ENCODE results near the gene MASTL. TPM values are rescaled to one million over a fixed set of nuclear protein-coding genes. Genes with fewer than 3 reads are reported as not detected.

Gene MASTL
- 5.7 TPM for total RNA-seq

DNA sequence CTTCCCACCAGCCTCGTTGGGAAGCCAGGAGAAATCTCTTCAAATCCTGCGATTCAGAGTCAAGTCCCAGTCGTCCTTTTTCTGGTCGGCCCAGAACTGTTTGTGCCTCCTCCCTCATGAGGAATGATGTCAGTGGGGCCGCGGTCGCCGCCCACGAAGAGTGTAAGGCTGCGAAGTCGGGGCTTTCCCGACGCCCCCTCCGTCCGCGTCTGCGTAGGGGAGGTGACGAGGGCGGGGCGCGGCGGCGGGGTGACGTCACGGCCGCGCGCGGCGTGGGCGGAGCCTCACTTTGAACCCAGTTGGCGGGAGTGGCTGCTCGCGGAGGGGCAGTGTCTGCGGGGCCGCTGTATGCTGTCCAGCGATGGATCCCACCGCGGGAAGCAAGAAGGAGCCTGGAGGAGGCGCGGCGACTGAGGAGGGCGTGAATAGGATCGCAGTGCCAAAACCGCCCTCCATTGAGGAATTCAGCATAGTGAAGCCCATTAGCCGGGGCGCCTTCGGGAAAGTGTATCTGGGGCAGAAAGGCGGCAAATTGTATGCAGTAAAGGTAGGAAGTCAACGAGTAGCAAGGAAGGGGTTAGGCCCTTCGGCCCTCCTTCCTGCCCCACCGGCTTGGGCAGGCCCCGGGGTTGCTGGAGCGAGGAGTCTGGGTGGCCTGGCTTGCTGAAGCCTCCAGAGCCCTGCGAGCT lies at the start of gene MASTL:
Gene MASTL (plus strand): TSS at position 287 of the 689 bp plus-strand sequence. CDS start 75 bp downstream, at position 362.
- Histone ChIP-seq H3K27ac (ENCODE audit: low read depth, low read length) (peak within 1 kb of the TSS; percentile 98), H3K9ac (ENCODE audit: low read depth in 1 of 3, low read length in 3 of 3) (peak within 1 kb of the TSS; percentile 96 to 99 (median 98)), H3K27me3 (ENCODE audit: control insufficient read depth in 3 of 3, insufficient read depth in 3 of 3, low read length in 3 of 3) (no peaks in the 10 kb centered on the region), H3K36me3 (ENCODE audit: control insufficient read depth in 3 of 3, insufficient read depth in 3 of 3, low read length in 3 of 3) (peaks cover 3 to 8% (median 7%) of the 10 kb centered on the region in 3 donors), H3K4me1 (ENCODE audit: control insufficient read depth in 3 of 3, insufficient read depth in 3 of 3, low read length in 3 of 3) (peaks cover 14 to 22% (median 17%) of the 10 kb centered on the region in 3 donors), H3K9me3 (ENCODE audit: control insufficient read depth in 3 of 3, low read length in 3 of 3) (no peaks in the 10 kb centered on the region), H3K4me3 (ENCODE audit: low read length in 3 of 3) (peak within 1 kb of the TSS; percentile 92 to 100 (median 99))

DNA sequence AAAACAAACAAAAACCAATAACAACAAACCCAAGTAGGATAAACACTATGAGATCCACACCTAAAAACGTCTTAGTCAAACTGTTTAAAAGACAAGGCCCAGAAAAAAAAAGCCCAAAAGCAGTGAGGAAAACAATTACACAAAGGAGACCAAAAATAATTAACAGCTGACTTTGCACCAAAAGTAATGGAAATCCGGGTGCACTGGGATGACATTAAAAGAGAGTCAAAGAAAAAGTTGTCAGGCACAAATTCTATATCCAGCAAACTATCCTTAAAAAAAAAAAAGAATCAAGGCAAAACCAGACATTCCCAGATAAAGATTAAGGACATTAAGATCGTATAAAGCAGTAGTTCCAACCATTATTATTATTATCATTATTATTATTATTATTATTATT lies 47.0 kb upstream of the MASTL start:
- Histone ChIP-seq H3K27ac (ENCODE audit: low read depth, low read length) (no peak overlapping the region), H3K9ac (ENCODE audit: low read depth in 1 of 3, low read length in 3 of 3) (no peak overlapping the region), H3K4me1 (ENCODE audit: control insufficient read depth in 3 of 3, insufficient read depth in 3 of 3, low read length in 3 of 3) (no peaks in the 10 kb centered on the region), H3K36me3 (ENCODE audit: control insufficient read depth in 3 of 3, insufficient read depth in 3 of 3, low read length in 3 of 3) (peaks cover 12 to 32% (median 16%) of the 10 kb centered on the region in 3 donors), H3K9me3 (ENCODE audit: control insufficient read depth in 3 of 3, low read length in 3 of 3) (no peaks in the 10 kb centered on the region), H3K4me3 (ENCODE audit: low read length in 3 of 3) (no peak overlapping the region), H3K27me3 (ENCODE audit: control insufficient read depth in 3 of 3, insufficient read depth in 3 of 3, low read length in 3 of 3) (no peaks in the 10 kb centered on the region)

DNA sequence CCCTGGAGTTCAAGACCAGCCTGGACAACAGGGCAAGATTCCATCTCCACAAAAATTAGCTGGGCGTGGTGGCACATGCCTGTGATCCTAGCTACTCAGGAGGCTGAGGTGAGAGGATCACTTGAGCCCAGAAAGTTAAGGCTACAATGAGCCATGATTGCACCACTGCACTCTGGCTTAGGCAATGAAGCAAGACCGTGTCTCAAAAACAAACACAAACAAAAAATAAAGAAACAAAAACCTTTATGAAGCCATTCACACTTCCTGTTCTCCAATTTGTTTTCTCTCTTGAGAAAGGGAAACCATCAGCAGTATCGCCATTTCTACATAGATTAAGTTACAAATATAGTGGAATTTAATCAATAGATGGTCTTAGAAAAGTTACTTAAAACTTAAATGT lies 20.8 kb upstream of the MASTL start:
- H3K4me3 ChIP-seq (ENCODE audit: low read length in 3 of 3), result no peak overlapping the region
- peaks cover 17 to 48% (median 46%) of the 10 kb centered on the region in 3 donors for H3K36me3 ChIP-seq (ENCODE audit: control insufficient read depth in 3 of 3, insufficient read depth in 3 of 3, low read length in 3 of 3)
- no peaks in the 10 kb centered on the region for H3K27me3 ChIP-seq (ENCODE audit: control insufficient read depth in 3 of 3, insufficient read depth in 3 of 3, low read length in 3 of 3)
- no peak overlapping the region for H3K9ac ChIP-seq (ENCODE audit: low read depth in 1 of 3, low read length in 3 of 3)
- no peak overlapping the region for H3K27ac ChIP-seq (ENCODE audit: low read depth, low read length)
- H3K9me3 ChIP-seq (ENCODE audit: control insufficient read depth in 3 of 3, low read length in 3 of 3), result no peaks in the 10 kb centered on the region
- no peaks in the 10 kb centered on the region for H3K4me1 ChIP-seq (ENCODE audit: control insufficient read depth in 3 of 3, insufficient read depth in 3 of 3, low read length in 3 of 3)

DNA sequence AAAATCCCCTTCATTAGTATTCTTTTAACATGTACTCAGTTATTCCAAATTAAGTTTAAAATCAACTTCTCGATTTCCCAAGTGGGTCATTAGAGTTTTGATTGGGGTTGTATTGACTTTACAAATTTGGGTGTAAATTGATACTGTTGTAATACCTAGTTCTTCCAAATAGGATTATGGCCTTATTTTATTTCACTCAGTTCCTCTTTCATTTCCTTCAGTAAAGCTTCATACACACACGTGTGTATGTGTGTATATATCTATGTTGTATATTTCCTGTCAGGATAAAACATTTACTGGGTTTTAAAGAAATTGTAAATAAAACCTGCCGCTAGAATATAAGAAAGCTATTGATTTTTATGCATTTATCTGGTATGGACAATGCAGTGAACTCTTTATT lies 16.9 kb upstream of the MASTL start:
- Histone ChIP-seq H3K36me3 (ENCODE audit: control insufficient read depth in 3 of 3, insufficient read depth in 3 of 3, low read length in 3 of 3) (peaks cover 12 to 33% (median 29%) of the 10 kb centered on the region in 3 donors), H3K4me1 (ENCODE audit: control insufficient read depth in 3 of 3, insufficient read depth in 3 of 3, low read length in 3 of 3) (no peaks in the 10 kb centered on the region), H3K4me3 (ENCODE audit: low read length in 3 of 3) (no peak overlapping the region)

DNA sequence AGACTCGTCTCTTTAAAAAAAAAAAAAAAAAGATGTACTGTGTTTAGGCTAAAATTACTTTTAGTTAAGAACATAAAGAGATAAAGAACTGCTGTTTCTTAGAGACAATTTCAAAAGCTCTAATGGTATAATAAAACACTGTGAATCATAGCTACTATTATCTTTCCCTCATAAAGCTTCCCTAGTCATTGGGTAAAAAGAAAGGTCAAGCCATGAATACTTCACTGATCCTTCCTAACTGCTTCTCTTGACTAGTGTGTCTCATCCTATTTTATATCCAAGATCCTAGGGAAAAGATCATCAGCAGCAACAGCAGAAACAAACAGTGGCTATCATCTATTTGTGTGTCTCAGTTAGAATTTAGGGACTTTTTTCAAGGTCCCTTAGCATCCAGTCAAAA lies 11.5 kb upstream of the MASTL start:
- Histone ChIP-seq H3K9me3 (ENCODE audit: control insufficient read depth in 3 of 3, low read length in 3 of 3) (no peaks in the 10 kb centered on the region), H3K36me3 (ENCODE audit: control insufficient read depth in 3 of 3, insufficient read depth in 3 of 3, low read length in 3 of 3) (peaks cover 16 to 43% (median 35%) of the 10 kb centered on the region in 3 donors), H3K4me3 (ENCODE audit: low read length in 3 of 3) (no peak overlapping the region), H3K9ac (ENCODE audit: low read depth in 1 of 3, low read length in 3 of 3) (no peak overlapping the region), H3K27me3 (ENCODE audit: control insufficient read depth in 3 of 3, insufficient read depth in 3 of 3, low read length in 3 of 3) (no peaks in the 10 kb centered on the region), H3K27ac (ENCODE audit: low read depth, low read length) (no peak overlapping the region), H3K4me1 (ENCODE audit: control insufficient read depth in 3 of 3, insufficient read depth in 3 of 3, low read length in 3 of 3) (no peaks in the 10 kb centered on the region)

More for the DNA sequence above, 16.9 kb upstream of the MASTL start:
- Histone ChIP-seq H3K9me3 (ENCODE audit: control insufficient read depth in 3 of 3, low read length in 3 of 3) (no peaks in the 10 kb centered on the region), H3K9ac (ENCODE audit: low read depth in 1 of 3, low read length in 3 of 3) (no peak overlapping the region), H3K27me3 (ENCODE audit: control insufficient read depth in 3 of 3, insufficient read depth in 3 of 3, low read length in 3 of 3) (no peaks in the 10 kb centered on the region), H3K27ac (ENCODE audit: low read depth, low read length) (no peak overlapping the region)

DNA sequence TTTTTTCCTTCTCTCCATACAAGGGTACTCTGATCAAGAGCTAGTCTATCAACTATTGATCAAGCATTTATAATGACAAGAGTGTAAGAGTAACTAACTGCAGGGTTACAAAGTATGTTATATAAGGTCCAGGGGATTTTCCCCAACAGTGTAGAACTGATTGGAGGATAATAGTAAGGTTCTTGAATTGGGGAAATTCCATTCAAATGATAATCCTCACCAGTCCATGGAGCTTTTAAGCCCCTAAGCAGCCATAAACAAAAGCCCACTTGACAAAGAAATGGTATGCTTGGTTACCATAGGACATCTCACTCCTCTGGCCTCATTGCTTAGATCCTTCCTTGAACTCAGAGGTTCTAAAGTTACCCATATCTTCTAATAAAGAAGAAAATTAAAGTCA lies 9.2 kb upstream of the MASTL start:
- H3K4me3 ChIP-seq (ENCODE audit: low read length in 3 of 3), result no peak overlapping the region
- no peak overlapping the region for H3K9ac ChIP-seq (ENCODE audit: low read depth in 1 of 3, low read length in 3 of 3)
- H3K27me3 ChIP-seq (ENCODE audit: control insufficient read depth in 3 of 3, insufficient read depth in 3 of 3, low read length in 3 of 3), result no peaks in the 10 kb centered on the region
- H3K9me3 ChIP-seq (ENCODE audit: control insufficient read depth in 3 of 3, low read length in 3 of 3), result no peaks in the 10 kb centered on the region
- peaks cover 16 to 44% (median 37%) of the 10 kb centered on the region in 3 donors for H3K36me3 ChIP-seq (ENCODE audit: control insufficient read depth in 3 of 3, insufficient read depth in 3 of 3, low read length in 3 of 3)
- H3K4me1 ChIP-seq (ENCODE audit: control insufficient read depth in 3 of 3, insufficient read depth in 3 of 3, low read length in 3 of 3), result no peaks in the 10 kb centered on the region
- H3K27ac ChIP-seq (ENCODE audit: low read depth, low read length), result no peak overlapping the region

DNA sequence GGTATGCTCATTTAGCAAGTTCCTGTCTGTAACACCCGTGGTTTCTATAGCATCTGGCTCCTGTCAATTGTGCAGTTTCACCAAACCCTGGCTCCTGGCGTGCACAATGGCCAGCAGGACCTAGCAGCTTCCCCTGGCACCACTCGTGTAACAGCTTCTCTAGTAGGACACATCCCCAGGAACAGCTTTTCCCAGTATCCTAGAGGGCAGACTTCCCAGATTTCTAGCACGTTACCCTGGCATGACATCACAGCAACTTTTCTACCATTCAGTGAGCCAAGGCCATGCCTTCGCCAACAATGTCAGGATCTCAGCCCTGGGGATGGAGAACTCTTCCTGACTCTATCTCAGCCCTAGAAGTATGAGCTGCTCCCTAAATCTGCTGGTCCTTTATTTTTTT lies 7.5 kb upstream of the MASTL start:
- Histone ChIP-seq H3K9ac (ENCODE audit: low read depth in 1 of 3, low read length in 3 of 3) (no peak overlapping the region), H3K27me3 (ENCODE audit: control insufficient read depth in 3 of 3, insufficient read depth in 3 of 3, low read length in 3 of 3) (no peaks in the 10 kb centered on the region), H3K4me3 (ENCODE audit: low read length in 3 of 3) (no peak overlapping the region), H3K36me3 (ENCODE audit: control insufficient read depth in 3 of 3, insufficient read depth in 3 of 3, low read length in 3 of 3) (peaks cover 16 to 37% (median 30%) of the 10 kb centered on the region in 3 donors), H3K9me3 (ENCODE audit: control insufficient read depth in 3 of 3, low read length in 3 of 3) (no peaks in the 10 kb centered on the region), H3K27ac (ENCODE audit: low read depth, low read length) (no peak overlapping the region), H3K4me1 (ENCODE audit: control insufficient read depth in 3 of 3, insufficient read depth in 3 of 3, low read length in 3 of 3) (peaks cover 5 to 6% (median 6%) of the 10 kb centered on the region in 3 donors)

DNA sequence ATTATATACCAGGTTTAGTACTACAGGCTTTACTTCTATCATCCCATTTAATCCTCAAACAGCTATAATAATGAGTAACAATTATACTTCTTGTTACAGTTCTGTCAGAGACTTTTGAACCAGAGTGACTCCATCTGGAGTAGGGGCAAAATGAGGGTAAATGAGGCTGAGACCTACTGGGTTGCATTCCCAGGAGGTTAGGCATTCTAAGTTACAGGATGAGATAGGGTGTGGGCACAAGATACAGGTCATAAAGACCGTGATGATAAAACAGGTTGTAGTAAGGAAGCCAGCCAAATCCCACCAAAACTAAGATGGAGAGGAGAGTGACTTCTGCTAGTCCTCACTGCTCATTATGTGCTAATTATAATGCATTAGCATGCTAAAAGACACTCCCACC lies 4.9 kb upstream of the MASTL start:
- Histone ChIP-seq H3K27me3 (ENCODE audit: control insufficient read depth in 3 of 3, insufficient read depth in 3 of 3, low read length in 3 of 3) (no peaks in the 10 kb centered on the region), H3K9ac (ENCODE audit: low read depth in 1 of 3, low read length in 3 of 3) (no peak overlapping the region), H3K9me3 (ENCODE audit: control insufficient read depth in 3 of 3, low read length in 3 of 3) (no peaks in the 10 kb centered on the region), H3K27ac (ENCODE audit: low read depth, low read length) (no peak overlapping the region), H3K36me3 (ENCODE audit: control insufficient read depth in 3 of 3, insufficient read depth in 3 of 3, low read length in 3 of 3) (peaks cover 16 to 25% (median 22%) of the 10 kb centered on the region in 3 donors), H3K4me1 (ENCODE audit: control insufficient read depth in 3 of 3, insufficient read depth in 3 of 3, low read length in 3 of 3) (peaks cover 10 to 12% (median 11%) of the 10 kb centered on the region in 3 donors), H3K4me3 (ENCODE audit: low read length in 3 of 3) (no peak overlapping the region)

DNA sequence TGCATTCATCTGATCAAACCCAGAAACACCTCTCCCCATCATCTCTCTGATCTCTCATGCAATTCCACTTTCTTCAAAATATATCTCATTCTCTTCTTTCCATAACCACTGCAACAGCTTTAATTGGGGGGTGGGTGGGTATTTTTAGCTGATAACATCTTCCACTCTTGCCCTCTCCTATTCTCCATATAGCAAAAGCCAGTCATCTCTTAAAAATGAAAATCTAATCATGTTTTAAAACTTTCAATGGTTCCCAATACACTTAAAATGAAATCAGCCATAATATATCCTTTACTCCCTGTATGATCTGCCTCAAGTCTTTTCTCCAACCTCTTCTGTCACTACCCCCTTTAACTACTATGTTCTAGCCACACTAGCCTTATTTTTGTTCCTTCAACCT lies 2.5 kb upstream of the MASTL start:
- Histone ChIP-seq H3K4me1 (ENCODE audit: control insufficient read depth in 3 of 3, insufficient read depth in 3 of 3, low read length in 3 of 3) (peaks cover 14 to 22% (median 17%) of the 10 kb centered on the region in 3 donors), H3K4me3 (ENCODE audit: low read length in 3 of 3) (peak overlapping the region; percentile 22 to 100 (median 92)), H3K27me3 (ENCODE audit: control insufficient read depth in 3 of 3, insufficient read depth in 3 of 3, low read length in 3 of 3) (no peaks in the 10 kb centered on the region), H3K9me3 (ENCODE audit: control insufficient read depth in 3 of 3, low read length in 3 of 3) (no peaks in the 10 kb centered on the region), H3K9ac (ENCODE audit: low read depth in 1 of 3, low read length in 3 of 3) (peak overlapping the region in 2 of 3 donors; percentile 96 to 98), H3K36me3 (ENCODE audit: control insufficient read depth in 3 of 3, insufficient read depth in 3 of 3, low read length in 3 of 3) (peaks cover 6 to 10% (median 9%) of the 10 kb centered on the region in 3 donors), H3K27ac (ENCODE audit: low read depth, low read length) (no peak overlapping the region)

DNA sequence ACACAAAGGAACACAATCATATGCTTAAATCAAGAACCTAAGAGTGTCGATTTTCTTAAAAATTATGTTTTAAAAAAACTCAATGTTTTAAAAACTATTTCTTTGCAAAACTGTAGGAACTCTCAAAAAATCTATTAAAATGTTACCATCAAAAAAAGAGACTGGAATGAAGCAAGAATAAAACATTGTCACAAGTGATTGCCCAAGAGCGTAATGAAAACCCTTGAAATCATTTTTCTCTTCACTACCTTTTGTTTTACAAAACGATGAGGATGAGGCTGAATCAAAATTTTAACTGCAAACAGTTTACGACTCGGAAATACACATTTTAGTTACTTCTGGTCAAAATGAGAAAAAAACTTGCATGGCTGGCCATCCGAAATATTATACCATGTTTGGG lies 1.8 kb upstream of the MASTL start:
- H3K4me1 ChIP-seq (ENCODE audit: control insufficient read depth in 3 of 3, insufficient read depth in 3 of 3, low read length in 3 of 3), result peaks cover 14 to 22% (median 17%) of the 10 kb centered on the region in 3 donors
- no peaks in the 10 kb centered on the region for H3K27me3 ChIP-seq (ENCODE audit: control insufficient read depth in 3 of 3, insufficient read depth in 3 of 3, low read length in 3 of 3)
- peaks cover 4 to 7% (median 4%) of the 10 kb centered on the region in 3 donors for H3K36me3 ChIP-seq (ENCODE audit: control insufficient read depth in 3 of 3, insufficient read depth in 3 of 3, low read length in 3 of 3)
- H3K9me3 ChIP-seq (ENCODE audit: control insufficient read depth in 3 of 3, low read length in 3 of 3), result no peaks in the 10 kb centered on the region
- H3K4me3 ChIP-seq (ENCODE audit: low read length in 3 of 3), result peak overlapping the region; percentile 92 to 100 (median 99)
- H3K27ac ChIP-seq (ENCODE audit: low read depth, low read length), result peak overlapping the region; percentile 98
- peak overlapping the region; percentile 96 to 99 (median 98) for H3K9ac ChIP-seq (ENCODE audit: low read depth in 1 of 3, low read length in 3 of 3)

All from skeletal muscle tissue (tissue), 4 donors.